Coronary artery (tissue), 2 donors: ENCODE measurements around the gene MYO5B.

Source experiments
- DNase-seq: peaks from one replicate; pipeline ENCODE4 v3.0.0-alpha.2; 2017; ENCODE audit warnings: low spot score
- H3K27ac ChIP-seq, 2 donors: fragments of 200-600 bp; sonication (generic); one replicate each; pipeline ENCODE4 v1.5.1; 2016 to 2019
- H3K4me3 ChIP-seq: fragments of 200-600 bp; sonication (generic); 2 replicates; pipeline ENCODE4 v1.5.1; 2016; ENCODE audit warnings: mild to moderate bottlenecking, moderate library complexity
- TF ChIP-seq, protein P1 (sequence below): fragments of 200-600 bp; sonication (generic); IDR thresholded peaks from one replicate; pipeline ENCODE4 v1.5.1; 2019; ENCODE audit warnings: antibody characterized with exemption

The MYO5B gene

DNA sequence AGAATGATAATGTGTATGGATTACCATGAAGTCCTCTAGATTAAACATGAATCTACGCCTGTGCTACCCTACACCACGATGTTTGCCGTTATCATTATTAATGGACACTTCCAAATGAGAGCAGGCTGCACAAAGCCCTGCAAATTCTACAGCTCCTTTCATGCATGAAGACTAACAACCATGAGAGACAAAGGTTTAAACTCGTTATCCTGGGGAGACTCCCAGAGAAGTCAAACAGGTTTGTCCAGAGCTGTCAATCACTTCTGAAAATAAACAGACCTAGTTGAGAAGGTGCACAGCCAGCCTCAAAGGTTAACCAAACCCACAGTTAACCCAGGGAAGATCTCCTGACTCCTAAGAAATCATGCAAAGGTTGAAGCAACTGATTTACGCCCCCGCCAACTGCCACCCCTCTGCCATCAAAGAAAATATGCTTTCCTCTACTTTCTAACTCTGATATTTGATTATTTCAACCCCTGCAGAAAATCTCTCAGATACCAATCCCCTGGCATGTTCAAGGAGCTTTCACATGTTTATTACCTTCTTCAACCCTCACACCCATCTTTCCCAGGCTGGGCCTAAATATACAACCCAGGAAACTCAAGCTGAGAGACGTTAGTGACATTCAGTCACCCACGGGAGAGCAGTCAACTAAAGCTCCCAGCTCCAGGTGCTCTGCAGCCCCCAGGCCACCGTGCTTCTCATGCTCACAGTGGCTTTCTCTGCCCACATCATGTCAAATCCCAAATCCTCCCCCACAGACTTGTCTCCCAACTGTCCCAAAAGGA lies 35.9 kb downstream of the MYO5B start:
- no peak overlapping the region for H3K27ac ChIP-seq
- no peak overlapping the region for H3K4me3 ChIP-seq
- TF ChIP-seq, protein P1, sequence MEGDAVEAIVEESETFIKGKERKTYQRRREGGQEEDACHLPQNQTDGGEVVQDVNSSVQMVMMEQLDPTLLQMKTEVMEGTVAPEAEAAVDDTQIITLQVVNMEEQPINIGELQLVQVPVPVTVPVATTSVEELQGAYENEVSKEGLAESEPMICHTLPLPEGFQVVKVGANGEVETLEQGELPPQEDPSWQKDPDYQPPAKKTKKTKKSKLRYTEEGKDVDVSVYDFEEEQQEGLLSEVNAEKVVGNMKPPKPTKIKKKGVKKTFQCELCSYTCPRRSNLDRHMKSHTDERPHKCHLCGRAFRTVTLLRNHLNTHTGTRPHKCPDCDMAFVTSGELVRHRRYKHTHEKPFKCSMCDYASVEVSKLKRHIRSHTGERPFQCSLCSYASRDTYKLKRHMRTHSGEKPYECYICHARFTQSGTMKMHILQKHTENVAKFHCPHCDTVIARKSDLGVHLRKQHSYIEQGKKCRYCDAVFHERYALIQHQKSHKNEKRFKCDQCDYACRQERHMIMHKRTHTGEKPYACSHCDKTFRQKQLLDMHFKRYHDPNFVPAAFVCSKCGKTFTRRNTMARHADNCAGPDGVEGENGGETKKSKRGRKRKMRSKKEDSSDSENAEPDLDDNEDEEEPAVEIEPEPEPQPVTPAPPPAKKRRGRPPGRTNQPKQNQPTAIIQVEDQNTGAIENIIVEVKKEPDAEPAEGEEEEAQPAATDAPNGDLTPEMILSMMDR = no peak
- no peak for DNase-seq

DNA sequence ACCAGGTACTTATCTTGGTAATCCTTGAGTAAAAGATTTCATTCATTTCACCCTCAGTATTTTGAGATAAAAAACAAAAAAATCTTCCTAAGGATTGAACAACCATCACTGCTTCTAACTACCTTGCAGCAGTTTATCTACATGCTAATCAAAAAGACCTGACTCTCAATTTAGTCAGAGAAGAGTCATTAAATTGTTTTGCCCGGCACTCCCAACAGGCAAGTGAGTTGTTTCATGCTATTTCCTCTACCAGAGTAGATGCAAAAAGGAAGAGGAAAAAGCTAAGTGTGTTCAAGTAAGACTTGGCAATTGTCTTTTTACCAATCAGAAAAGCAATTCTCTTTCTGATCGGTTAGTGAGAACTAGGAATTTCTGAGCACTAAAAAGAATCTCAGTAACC lies 39.5 kb downstream of the MYO5B start:
- TF ChIP-seq, protein P1 = no peak
- no peak overlapping the region for H3K4me3 ChIP-seq
- no peak for DNase-seq
- no peak overlapping the region for H3K27ac ChIP-seq

DNA sequence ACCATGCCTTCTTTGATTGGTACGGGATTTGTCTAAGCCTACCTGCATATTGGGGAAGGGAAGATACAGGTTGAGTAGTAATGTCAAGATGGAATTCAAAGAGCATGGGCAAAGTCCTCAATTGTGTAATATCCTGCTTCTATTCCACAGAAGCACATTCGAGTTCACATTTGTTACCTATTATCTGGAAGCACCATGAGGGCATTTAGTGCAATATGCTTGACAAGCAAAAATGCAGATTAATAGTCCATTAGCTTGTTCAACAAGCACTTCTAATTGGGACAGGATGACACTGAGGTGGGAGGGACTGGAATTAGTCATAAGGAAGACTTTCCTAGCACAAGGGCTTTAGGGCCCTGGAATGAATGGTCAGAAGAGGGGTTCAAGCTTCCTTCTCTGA lies 40.5 kb downstream of the MYO5B start:
- TF ChIP-seq, protein P1 = no peak

DNA sequence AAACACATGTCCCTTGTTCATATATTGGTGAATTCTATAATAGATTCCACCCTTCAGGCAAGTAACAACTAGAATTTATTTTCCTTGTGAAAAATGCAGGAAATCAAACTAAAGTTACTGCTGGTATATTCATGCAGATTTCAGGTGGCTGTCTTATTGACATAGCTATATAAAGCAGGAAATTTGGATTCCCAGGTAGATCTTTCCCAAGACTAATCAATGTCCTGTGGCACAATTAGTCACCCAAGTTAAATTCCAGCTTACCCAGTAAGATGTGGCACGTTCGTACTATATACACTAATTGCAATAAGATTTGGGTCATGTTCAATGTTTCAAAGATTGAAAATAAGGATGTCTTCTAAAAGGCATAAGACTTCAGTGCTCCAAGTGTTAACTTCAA lies 42.0 kb downstream of the MYO5B start:
- no peak for DNase-seq
- H3K27ac ChIP-seq = no peak overlapping the region
- TF ChIP-seq, protein P1 = no peak
- no peak overlapping the region for H3K4me3 ChIP-seq

More for the DNA sequence above, 40.5 kb downstream of the MYO5B start:
- Histone ChIP-seq H3K4me3 (no peak overlapping the region), H3K27ac (no peak overlapping the region)
- DNase-seq = no peak

DNA sequence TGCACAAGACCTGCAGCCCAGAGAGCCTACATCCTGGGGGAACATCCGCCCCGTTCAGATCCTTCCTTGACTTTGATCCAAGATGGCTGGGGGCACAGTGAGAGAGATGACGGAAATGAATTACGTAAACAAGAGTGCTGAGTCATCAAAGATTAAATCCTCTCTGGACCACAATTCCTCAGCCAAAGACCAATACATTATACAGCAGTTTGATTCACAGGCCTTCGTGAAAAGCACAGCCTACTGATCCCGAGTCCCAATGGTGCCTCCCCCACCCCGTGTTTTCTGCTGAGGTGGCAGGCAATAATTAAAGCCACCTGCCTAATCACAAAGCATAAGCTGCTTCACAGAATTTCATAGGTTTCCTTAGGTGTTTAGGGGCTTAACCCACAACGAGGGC lies 43.0 kb downstream of the MYO5B start:
- no peak for DNase-seq
- TF ChIP-seq, protein P1 = no peak
- no peak overlapping the region for H3K4me3 ChIP-seq
- H3K27ac ChIP-seq = no peak overlapping the region

DNA sequence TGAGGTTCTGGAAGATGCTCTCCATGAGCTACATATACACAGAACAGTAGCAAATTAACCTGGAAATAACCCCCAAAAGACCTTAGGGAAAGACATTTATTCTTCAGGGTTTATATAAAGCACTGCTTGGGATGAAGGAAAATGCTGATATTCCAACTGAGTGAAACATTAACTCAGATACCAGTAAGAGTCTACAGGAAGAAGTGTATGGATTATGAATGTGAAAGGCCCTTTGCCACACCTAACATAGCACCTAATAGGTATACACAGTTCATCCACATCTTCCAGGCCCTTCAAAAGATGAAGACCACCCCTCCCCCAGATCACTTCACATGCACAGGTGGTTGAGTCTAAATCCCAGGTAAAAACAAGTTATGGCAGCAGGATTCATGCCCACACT lies 50.4 kb downstream of the MYO5B start:
- TF ChIP-seq, protein P1 = no peak
- H3K4me3 ChIP-seq = no peak overlapping the region
- no peak for DNase-seq
- H3K27ac ChIP-seq = no peak overlapping the region

DNA sequence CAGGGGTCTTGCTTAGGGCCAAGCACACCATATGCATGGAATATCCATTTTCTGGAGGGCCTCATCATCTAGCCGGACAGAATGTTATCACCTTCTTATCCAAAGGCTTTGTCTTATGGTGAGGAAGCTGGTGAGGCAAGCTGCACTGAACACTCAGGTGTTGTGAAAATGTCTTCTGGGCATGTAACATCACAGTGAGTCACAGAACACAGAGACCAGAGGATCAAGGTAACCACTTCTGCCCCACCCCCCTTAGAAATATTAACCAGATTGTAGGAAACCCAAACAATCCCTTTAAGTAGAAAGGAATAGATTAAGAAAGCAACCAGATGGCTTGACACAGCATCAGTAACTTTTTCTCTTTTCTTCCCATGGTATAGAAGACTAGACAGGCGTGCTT lies 51.1 kb downstream of the MYO5B start:
- DNase-seq = no peak
- Histone ChIP-seq H3K27ac (no peak overlapping the region), H3K4me3 (no peak overlapping the region)
- TF ChIP-seq, protein P1 = no peak
